Stimulated activated CD8-positive, alpha-beta memory T cell treated with anti-CD3 and anti-CD28 coated beads, Interleukin-15, amount 100 ng/mL, for 1 hour (primary cell): ENCODE measurements around the gene LUM.

Source experiments
- DNase-seq: peaks from one replicate; pipeline ENCODE4 v3.0.0-alpha.2; 2020; ENCODE audit warnings: low read depth

Gene LUM

GRCh38 chr12:91111366-91112325 is at the start of gene LUM:
LUM (minus strand) TSS chr12:91111494; CDS start chr12:91108979, 2,515 bp downstream.
- no peak for DNase-seq

- no peak for DNase-seq
These were observed 49.7 kb upstream of the LUM start for GRCh38 chr12:91161009-91161408.

GRCh38 chr12:91155990-91156389 is 44.7 kb upstream of the LUM start:
- no peak for DNase-seq

GRCh38 chr12:91154131-91154530 is 42.8 kb upstream of the LUM start:
- no peak for DNase-seq

GRCh38 chr12:91144053-91144452 is 32.8 kb upstream of the LUM start:
- DNase-seq = no peak

GRCh38 chr12:91143206-91143605 is 31.9 kb upstream of the LUM start:
- no peak for DNase-seq

- no peak for DNase-seq
These were observed 30.9 kb upstream of the LUM start for GRCh38 chr12:91142221-91142631.

- no peak for DNase-seq
These were observed 29.0 kb upstream of the LUM start for GRCh38 chr12:91140026-91140931.

- no peak for DNase-seq
These were observed 28.0 kb upstream of the LUM start for GRCh38 chr12:91139286-91139685.

GRCh38 chr12:91138337-91138920 is 27.1 kb upstream of the LUM start:
- DNase-seq = no peak

GRCh38 chr12:91133871-91134270 is 22.6 kb upstream of the LUM start:
- no peak for DNase-seq

- no peak for DNase-seq
These were observed 18.5 kb upstream of the LUM start for GRCh38 chr12:91129662-91130362.

GRCh38 chr12:91127751-91128150 is 16.5 kb upstream of the LUM start:
- no peak for DNase-seq

GRCh38 chr12:91127306-91127705 is 16.0 kb upstream of the LUM start:
- no peak for DNase-seq

- no peak for DNase-seq
These were observed 15.2 kb upstream of the LUM start for GRCh38 chr12:91126516-91126915.

- DNase-seq = no peak
These were observed 12.1 kb upstream of the LUM start for GRCh38 chr12:91123236-91123916.

GRCh38 chr12:91120781-91121180 is 9.5 kb upstream of the LUM start:
- DNase-seq = no peak

GRCh38 chr12:91119089-91119488 is 7.8 kb upstream of the LUM start:
- no peak for DNase-seq

- no peak for DNase-seq
These were observed 2.3 kb upstream of the LUM start for GRCh38 chr12:91113621-91114020.

- DNase-seq = no peak
These were observed 876 bp downstream of the LUM start for GRCh38 chr12:91110311-91110924.
